IPS-20b (cell line): ENCODE data around the gene ZEB2.

Source experiments
- H3K27ac ChIP-seq: one replicate; pipeline ENCODE4 v1.5.1; 2013; ENCODE audit warnings: low read length
- H3K27me3 ChIP-seq: 2 replicates; pipeline ENCODE4 v1.6.1; 2013; ENCODE audit warnings: mild to moderate bottlenecking, low read length, inconsistent platforms; ENCODE audit not compliant: insufficient read depth
- H3K36me3 ChIP-seq: 2 replicates; pipeline ENCODE4 v1.6.1; 2013; ENCODE audit warnings: low read depth, mild to moderate bottlenecking, inconsistent platforms, low read length, moderate library complexity; ENCODE audit not compliant: insufficient read depth
- H3K4me1 ChIP-seq: 2 replicates; pipeline ENCODE4 v1.6.1; 2013; ENCODE audit warnings: mild to moderate bottlenecking, control low read depth, inconsistent platforms, low read length, moderate library complexity; ENCODE audit not compliant: insufficient read depth
- H3K4me3 ChIP-seq: 2 replicates; pipeline ENCODE4 v1.5.1; 2013; ENCODE audit warnings: mild to moderate bottlenecking, low read length, inconsistent platforms
- H3K9ac ChIP-seq: 2 replicates; pipeline ENCODE4 v1.6.1; 2013; ENCODE audit warnings: low read depth, mild to moderate bottlenecking, inconsistent platforms, low read length, moderate library complexity
- H3K9me3 ChIP-seq: 2 replicates; pipeline ENCODE4 v1.6.1; 2013; ENCODE audit warnings: mild to moderate bottlenecking, low read depth, low read length, inconsistent platforms; ENCODE audit not compliant: insufficient read depth

Gene ZEB2

GRCh38 chr2:144528108-144528507, 8.2 kb upstream of the ZEB2 start:
- Histone ChIP-seq H3K9ac (no peak overlapping the region), H3K27ac (no peak overlapping the region), H3K4me1 (peaks cover 6% of the 10 kb centered on the region; the same call in 1 of the 2 replicates), H3K36me3 (no peaks in the 10 kb centered on the region), H3K4me3 (no peak overlapping the region), H3K27me3 (peaks cover 4% of the 10 kb centered on the region; the same call in 1 of the 2 replicates), H3K9me3 (no peaks in the 10 kb centered on the region)

GRCh38 chr2:144526831-144527230, 6.9 kb upstream of the ZEB2 start:
- Histone ChIP-seq H3K27me3 (peaks cover 17% of the 10 kb centered on the region), H3K4me3 (no peak overlapping the region), H3K9ac (no peak overlapping the region), H3K27ac (no peak overlapping the region), H3K36me3 (no peaks in the 10 kb centered on the region), H3K4me1 (peaks cover 11% of the 10 kb centered on the region; the same call in 1 of the 2 replicates), H3K9me3 (no peaks in the 10 kb centered on the region)

- peak overlapping the region; percentile 71 for H3K4me3 ChIP-seq
Observed at GRCh38 chr2:144524118-144525009, 4.4 kb upstream of the ZEB2 start.

GRCh38 chr2:144523596-144524117, 3.7 kb upstream of the ZEB2 start:
- Histone ChIP-seq H3K27me3 (peaks cover 49% of the 10 kb centered on the region), H3K27ac (no peak overlapping the region), H3K36me3 (no peaks in the 10 kb centered on the region), H3K4me3 (peak overlapping the region; percentile 71), H3K9me3 (no peaks in the 10 kb centered on the region), H3K9ac (peak overlapping the region; percentile 2; the same call in 1 of the 2 replicates), H3K4me1 (peaks cover 35% of the 10 kb centered on the region; the same call in 1 of the 2 replicates)

More at GRCh38 chr2:144524118-144525009, 4.4 kb upstream of the ZEB2 start:
- H3K27ac ChIP-seq, result no peak overlapping the region
- H3K36me3 ChIP-seq, result no peaks in the 10 kb centered on the region
- peaks cover 42% of the 10 kb centered on the region for H3K27me3 ChIP-seq
- no peaks in the 10 kb centered on the region for H3K9me3 ChIP-seq
- peak overlapping the region; percentile 77 for H3K9ac ChIP-seq
- peaks cover 28% of the 10 kb centered on the region; the same call in 1 of the 2 replicates for H3K4me1 ChIP-seq

GRCh38 chr2:144522897-144523595, 3.1 kb upstream of the ZEB2 start:
- Histone ChIP-seq H3K27ac (no peak overlapping the region), H3K27me3 (peaks cover 55% of the 10 kb centered on the region), H3K9me3 (no peaks in the 10 kb centered on the region), H3K36me3 (no peaks in the 10 kb centered on the region), H3K4me1 (peaks cover 39% of the 10 kb centered on the region; the same call in 1 of the 2 replicates), H3K4me3 (peak overlapping the region; percentile 71), H3K9ac (peak overlapping the region; percentile 24; the same call in 1 of the 2 replicates)

GRCh38 chr2:144522176-144522896, 2.4 kb upstream of the ZEB2 start:
- Histone ChIP-seq H3K4me3 (peak overlapping the region; percentile 71), H3K36me3 (no peaks in the 10 kb centered on the region), H3K9me3 (no peaks in the 10 kb centered on the region), H3K27me3 (peaks cover 62% of the 10 kb centered on the region), H3K9ac (peak overlapping the region; percentile 24; the same call in 1 of the 2 replicates), H3K27ac (no peak overlapping the region), H3K4me1 (peaks cover 39% of the 10 kb centered on the region; the same call in 1 of the 2 replicates)

- H3K4me1 ChIP-seq, result peaks cover 39% of the 10 kb centered on the region; the same call in 1 of the 2 replicates
- H3K27me3 ChIP-seq, result peaks cover 65% of the 10 kb centered on the region
- H3K9me3 ChIP-seq, result no peaks in the 10 kb centered on the region
- no peak overlapping the region for H3K9ac ChIP-seq
- no peak overlapping the region for H3K27ac ChIP-seq
- no peaks in the 10 kb centered on the region for H3K36me3 ChIP-seq
- H3K4me3 ChIP-seq, result no peak overlapping the region
Observed at GRCh38 chr2:144521686-144522085, 1.8 kb upstream of the ZEB2 start.

- H3K36me3 ChIP-seq, result no peaks in the 10 kb centered on the region
- peaks cover 72% of the 10 kb centered on the region for H3K27me3 ChIP-seq
- no peak overlapping the region for H3K9ac ChIP-seq
- peaks cover 39% of the 10 kb centered on the region; the same call in 1 of the 2 replicates for H3K4me1 ChIP-seq
- H3K9me3 ChIP-seq, result no peaks in the 10 kb centered on the region
- H3K27ac ChIP-seq, result no peak overlapping the region
- H3K4me3 ChIP-seq, result peak overlapping the region; percentile 27; the same call in 1 of the 2 replicates
Observed at GRCh38 chr2:144520756-144521487, 1.0 kb upstream of the ZEB2 start.

- peak overlapping the region; percentile 40; the same call in 1 of the 2 replicates for H3K9ac ChIP-seq
- no peak overlapping the region for H3K27ac ChIP-seq
- no peaks in the 10 kb centered on the region for H3K36me3 ChIP-seq
- no peaks in the 10 kb centered on the region for H3K9me3 ChIP-seq
- peaks cover 86% of the 10 kb centered on the region for H3K27me3 ChIP-seq
- peaks cover 45% of the 10 kb centered on the region; the same call in 1 of the 2 replicates for H3K4me1 ChIP-seq
- H3K4me3 ChIP-seq, result peak overlapping the region; percentile 73
Observed at GRCh38 chr2:144519597-144519933, 354 bp downstream of the ZEB2 start.

GRCh38 chr2:144518748-144519596, 947 bp downstream of the ZEB2 start:
- Histone ChIP-seq H3K9me3 (no peaks in the 10 kb centered on the region), H3K27ac (no peak overlapping the region), H3K9ac (peak overlapping the region; percentile 40; the same call in 1 of the 2 replicates), H3K36me3 (no peaks in the 10 kb centered on the region), H3K4me1 (peaks cover 49% of the 10 kb centered on the region; the same call in 1 of the 2 replicates), H3K27me3 (peaks cover 91% of the 10 kb centered on the region), H3K4me3 (peak overlapping the region; percentile 73)
